Spleen (tissue), 7 donors: ENCODE data around the gene RPL19.

ENCODE experiments used
- CTCF ChIP-seq, 11 experiments: fragments of 200-600 bp in 7 of 11; fragments of 450-650 bp in 4 of 11; sonication (generic) in 4 of 11; IDR thresholded peaks in 8 of 11; conservative IDR thresholded peaks in 3 of 11; 1 replicate in 7 of 11; 2 replicates in 4 of 11; pipeline versions ENCODE4 v1.4.0 to v1.8.0; 2016 to 2021; ENCODE audit warnings: antibody characterized with exemption in 11 of 11, inconsistent platforms in 4 of 11, mild to moderate bottlenecking in 1 of 11
- POLR2A ChIP-seq, 3 donors: fragments of 450-650 bp; IDR thresholded peaks; one replicate each; pipeline ENCODE4 v1.5.1; 2017; ENCODE audit warnings: antibody characterized with exemption in 3 of 3, mild to moderate bottlenecking in 1 of 3
- POLR2AphosphoS5 ChIP-seq, 3 donors: sonication (generic); formaldehyde crosslinking; IDR thresholded peaks; one replicate each; pipeline ENCODE4 v1.5.1; 2017; ENCODE audit warnings: antibody characterized with exemption in 3 of 3
- donor health status: DM: no; HTN: no; CAD: no; lungs with moderate emphysema.
- donor health status: DM: no; HTN: no; CAD: no.
- donor health status: DM: no; HTN: no; CAD: no.

GRCh38 chr17:39193346-39193745 is 6.7 kb upstream of the RPL19 start:
- TF ChIP-seq CTCF (IDR thresholded peaks at IDR 0.05 in 8 of 11, conservative IDR thresholded peaks at IDR 0.05 in 3 of 11) (no peak), POLR2AphosphoS5 (IDR thresholded peaks at IDR 0.05) (no peak), POLR2A (IDR thresholded peaks at IDR 0.05) (no peak)
